A673 (cell line): ENCODE results near the gene GLOD4. TPM values are rescaled to one million over a fixed set of nuclear protein-coding genes. Genes with fewer than 3 reads are reported as not detected.

ENCODE experiments used
- BruUV-seq: library from RNA; stranded (reverse); fragments of 400-500 nt; replicated peaks from 2 replicates; lab custom pipeline; 2021; lab: Mats Ljungman, UMichigan
- CTCF ChIA-PET: fragments of 300-600 bp; sonication (Branson Sonifier 250); formaldehyde crosslinking; loops from one replicate; lab custom pipeline; 2022; ENCODE audit warnings: antibody characterized with exemption; lab: Charles Lee
- POLR2A ChIA-PET: fragments of 300-600 bp; sonication (Branson Sonifier 250); formaldehyde crosslinking; loops from one replicate; lab custom pipeline; 2022; ENCODE audit warnings: antibody characterized with exemption; ENCODE audit not compliant: low non-redundant PET; lab: Charles Lee
- DNase-seq: peaks from one replicate; pipeline ENCODE4 v3.0.0-alpha.2; 2015; ENCODE audit warnings: low spot score
- H3K27ac ChIP-seq: fragments of 200-600 bp; sonication (generic); 2 replicates; pipeline ENCODE4 v1.5.1; 2016; ENCODE audit warnings: mixed run types, low read depth, mild to moderate bottlenecking, mixed read lengths, antibody characterized with exemption, low read length; ENCODE audit not compliant: poor library complexity, severe bottlenecking
- H3K27me3 ChIP-seq: fragments of 200-600 bp; sonication (generic); replicated peaks from 2 replicates; pipeline ENCODE4 v1.6.1; 2017; ENCODE audit warnings: mixed run types, low read depth, mild to moderate bottlenecking, mixed read lengths, antibody characterized with exemption, low read length; ENCODE audit not compliant: insufficient read depth, poor library complexity
- H3K36me3 ChIP-seq: fragments of 200-600 bp; sonication (generic); 2 replicates; pipeline ENCODE4 v1.6.1; 2016; ENCODE audit warnings: mixed run types, mild to moderate bottlenecking, mixed read lengths, antibody characterized with exemption, low read length; ENCODE audit not compliant: insufficient read depth, poor library complexity, severe bottlenecking
- H3K4me1 ChIP-seq: fragments of 200-600 bp; sonication (generic); 2 replicates; pipeline ENCODE4 v1.6.1; 2017; ENCODE audit warnings: mixed run types, mild to moderate bottlenecking, mixed read lengths, antibody characterized with exemption, low read length; ENCODE audit not compliant: insufficient read depth, poor library complexity, severe bottlenecking
- H3K4me3 ChIP-seq: fragments of 200-600 bp; sonication (generic); 2 replicates; pipeline ENCODE4 v1.5.1; 2016; ENCODE audit warnings: low read depth, mixed run types, mild to moderate bottlenecking, mixed read lengths, low read length; ENCODE audit not compliant: poor library complexity, severe bottlenecking
- H3K9me3 ChIP-seq: fragments of 200-600 bp; sonication (generic); 2 replicates; pipeline ENCODE4 v1.6.1; 2016; ENCODE audit warnings: mixed run types, low read depth, mild to moderate bottlenecking, mixed read lengths, antibody characterized with exemption, low read length; ENCODE audit not compliant: poor library complexity, severe bottlenecking
- CTCF ChIP-seq: fragments of 300-800, 200-600 bp; sonication (generic); conservative IDR thresholded peaks from 2 replicates; pipeline ENCODE4 v1.5.1; 2017; ENCODE audit warnings: low read depth, mild to moderate bottlenecking, antibody characterized with exemption, low read length, moderate library complexity, mixed read lengths
- EZH2 ChIP-seq: fragments of 200-600 bp; sonication (generic); IDR thresholded peaks from 2 replicates; pipeline ENCODE4 v1.6.1; 2017; ENCODE audit warnings: borderline replicate concordance, low read depth, mild to moderate bottlenecking, mixed read lengths, antibody characterized with exemption, low read length; ENCODE audit not compliant: poor library complexity, severe bottlenecking
- intact Hi-C: fragments of 100-400 bp; cut with micrococcal nuclease; formaldehyde crosslinking; loops from one replicate; pipeline ENCODE4 v1.10.0; 2022; ENCODE audit not compliant: unreplicated experiment
- total RNA-seq: library from RNA; stranded (reverse); gene quantifications from 2 replicates; pipeline ENCODE4 v1.2.3, GENCODE V29; 2021

GLOD4 gene
- total RNA-seq, 1 experiment from 2014 or later: 110 TPM

- BruUV-seq: no TSS peak
- TF ChIP-seq EZH2 (no peak), CTCF (no peak)
- Histone ChIP-seq H3K36me3 (peaks cover 84% of the 10 kb centered on the region), H3K27ac (no peak overlapping the region), H3K4me1 (no peaks in the 10 kb centered on the region), H3K27me3 (no peaks in the 10 kb centered on the region), H3K9me3 (no peaks in the 10 kb centered on the region), H3K4me3 (no peak overlapping the region)
- DNase-seq: no peak
- POLR2A ChIA-PET: interaction anchor here (0.6 kb wide), 1 partner anchor 159 kb away, joined by 3 read pairs; no protein-coding TSS in a partner anchor
- intact Hi-C loops: no loop called here
- CTCF ChIA-PET: no interaction called here
Measured at GRCh38 chr17:740240-741017, 41.7 kb downstream of the GLOD4 start.

DNA sequence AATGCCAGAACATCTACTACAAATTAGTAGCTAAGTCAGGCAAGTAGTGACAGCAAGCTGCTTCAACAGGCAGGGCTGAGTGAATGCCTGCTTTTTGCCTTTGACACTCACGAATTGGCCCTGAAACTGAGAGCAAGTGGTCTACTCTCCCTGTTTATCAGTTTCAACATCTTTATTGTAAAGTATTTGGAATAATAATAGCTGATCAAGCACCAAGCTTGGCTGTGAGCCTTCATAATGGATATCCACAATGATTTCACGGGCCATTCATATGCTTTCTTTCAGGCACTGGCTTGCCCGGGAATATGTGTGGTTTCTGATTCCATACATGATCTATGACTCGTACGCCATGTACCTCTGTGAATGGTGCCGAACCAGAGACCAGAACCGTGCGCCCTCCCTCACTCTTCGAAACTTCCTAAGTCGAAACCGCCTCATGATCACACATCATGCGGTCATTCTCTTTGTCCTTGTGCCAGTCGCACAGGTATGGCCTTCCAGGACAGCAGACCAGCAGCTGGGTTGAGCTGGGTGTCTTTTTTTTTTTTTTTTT, 44.4 kb downstream of the GLOD4 start:
- intact Hi-C loops: no loop called here
- no TSS peak for BruUV-seq
- POLR2A ChIA-PET: no interaction called here
- Histone ChIP-seq H3K9me3 (no peaks in the 10 kb centered on the region), H3K4me3 (no peak overlapping the region), H3K4me1 (no peaks in the 10 kb centered on the region), H3K36me3 (peaks cover 68% of the 10 kb centered on the region), H3K27ac (no peak overlapping the region), H3K27me3 (no peaks in the 10 kb centered on the region)
- CTCF ChIA-PET: interaction anchor here (0.6 kb wide), 1 partner anchor 109 kb away, joined by 6 read pairs; no protein-coding TSS in a partner anchor
- no peak for TF ChIP-seq EZH2
- TF ChIP-seq CTCF: no peak
- DNase-seq: no peak

GRCh38 chr17:733743-734142, 48.3 kb downstream of the GLOD4 start:
- no peak for TF ChIP-seq EZH2
- TF ChIP-seq CTCF: no peak
- H3K27ac ChIP-seq: no peak overlapping the region
- H3K4me1 ChIP-seq: no peaks in the 10 kb centered on the region
- POLR2A ChIA-PET: no interaction called here
- peaks cover 35% of the 10 kb centered on the region for H3K36me3 ChIP-seq
- peak overlapping the region; percentile 89 for H3K4me3 ChIP-seq
- H3K27me3 ChIP-seq: no peaks in the 10 kb centered on the region
- CTCF ChIA-PET: no interaction called here
- no peak for DNase-seq
- intact Hi-C loops: no loop called here
- TSS peak; percentile 54 for BruUV-seq
- no peaks in the 10 kb centered on the region for H3K9me3 ChIP-seq
